ENCODE measurements around the gene KCNC2. TPM values are rescaled to one million over a fixed set of nuclear protein-coding genes. Genes with fewer than 3 reads are reported as not detected.

The KCNC2 gene
- total and polyA plus RNA-seq, 2 donors (not counting 3 experiments of a cell fraction or from before 2014, with no cell fraction given): not detected

DNA sequence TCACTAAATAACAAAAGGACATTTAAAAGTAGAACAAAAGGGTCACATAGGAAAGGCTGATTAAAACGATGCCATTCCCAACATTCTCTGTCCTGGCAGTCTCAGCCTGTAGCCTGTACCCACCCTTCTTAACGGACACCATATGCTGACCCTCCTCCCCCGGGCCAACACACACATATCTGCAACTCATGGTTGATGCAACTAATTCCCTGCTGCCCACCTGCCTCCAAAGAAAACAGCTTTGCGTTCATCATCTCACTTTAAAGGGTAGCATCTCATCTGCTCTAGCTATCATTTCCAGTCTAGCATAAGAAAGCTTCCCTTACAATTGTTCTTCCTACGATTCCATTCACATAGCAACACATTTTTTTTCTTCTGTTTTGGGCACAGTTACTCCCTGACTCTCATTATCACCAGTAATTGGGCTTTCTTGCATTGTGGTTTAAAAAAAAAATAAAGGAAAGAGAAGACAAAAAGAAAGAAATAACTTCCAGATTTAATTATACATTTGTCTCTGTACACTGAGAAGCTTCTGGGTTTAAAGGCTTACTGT lies 92.9 kb downstream of the KCNC2 start:
- DNase-seq (ENCODE audit: low read depth, low spot score) (no peak), FAIRE-seq (no peak)
- Histone ChIP-seq H3K4me3 (replicated peaks in 1 of 3; ENCODE audit: insufficient read depth in 1 of 3, low read depth in 1 of 3, low read length in 3 of 3) (no peak overlapping the region), H4K20me1 (replicated peaks; ENCODE audit: control insufficient read depth, extremely low read depth, insufficient read depth, low read length) (no peaks in the 10 kb centered on the region), H3K9me3 (replicated peaks; ENCODE audit: control insufficient read depth, insufficient read depth, low read length) (no peaks in the 10 kb centered on the region), H3K27me3 (ENCODE audit: control insufficient read depth in 2 of 2, insufficient read depth in 2 of 2, low read length in 2 of 2) (no peaks in the 10 kb centered on the region), H3K27ac (ENCODE audit: insufficient read depth, low read depth, low read length) (no peak overlapping the region), H3K4me2 (ENCODE audit: insufficient read depth, low read length) (no peak overlapping the region), H3K36me3 (ENCODE audit: control insufficient read depth in 2 of 2, extremely low read depth in 1 of 2, insufficient read depth in 2 of 2, low read length in 2 of 2) (no peaks in the 10 kb centered on the region), H3K9ac (replicated peaks; ENCODE audit: extremely low read depth, insufficient read depth, low read length) (no peak overlapping the region), H3K4me1 (ENCODE audit: control insufficient read depth, extremely low read depth, insufficient read depth, low read length) (no peaks in the 10 kb centered on the region), H3K79me2 (ENCODE audit: control insufficient read depth, insufficient read depth, low read length) (no peaks in the 10 kb centered on the region), H3K9me1 (replicated peaks; ENCODE audit: control insufficient read depth, extremely low read depth, insufficient read depth, low read length) (no peaks in the 10 kb centered on the region), H2AFZ (ENCODE audit: low read depth, low read length) (no peak overlapping the region)
- intact Hi-C loops (cut with micrococcal nuclease) (no loop called here), dilution Hi-C loops (cut with MboI; ENCODE audit: extremely low pct_ligation_motif_present, low sequenced_read_pairs) (no loop called here)
- ChIA-PET CTCF (interaction anchor here (1.2 kb wide), 1 partner anchor 21 kb away, joined by 3 read pairs; no protein-coding TSS in a partner anchor), POLR2A (no interaction called here)
- BruUV-seq (replicated peaks): no TSS peak
- no peak for TF ChIP-seq FOS (IDR thresholded peaks at IDR 0.05; ENCODE audit: borderline replicate concordance, insufficient read depth, low read length)
- no peak for TF ChIP-seq EZH2 (IDR thresholded peaks at IDR 0.05; ENCODE audit: borderline replicate concordance, low read depth, low read length, severe bottlenecking)
- TF ChIP-seq MYC (IDR thresholded peaks at IDR 0.05; ENCODE audit: low read depth, low read length): no peak
- TF ChIP-seq POLR2AphosphoS5 (IDR thresholded peaks at IDR 0.05; ENCODE audit: insufficient read depth, low read depth, low read length): no peak
- TF ChIP-seq, protein P1, sequence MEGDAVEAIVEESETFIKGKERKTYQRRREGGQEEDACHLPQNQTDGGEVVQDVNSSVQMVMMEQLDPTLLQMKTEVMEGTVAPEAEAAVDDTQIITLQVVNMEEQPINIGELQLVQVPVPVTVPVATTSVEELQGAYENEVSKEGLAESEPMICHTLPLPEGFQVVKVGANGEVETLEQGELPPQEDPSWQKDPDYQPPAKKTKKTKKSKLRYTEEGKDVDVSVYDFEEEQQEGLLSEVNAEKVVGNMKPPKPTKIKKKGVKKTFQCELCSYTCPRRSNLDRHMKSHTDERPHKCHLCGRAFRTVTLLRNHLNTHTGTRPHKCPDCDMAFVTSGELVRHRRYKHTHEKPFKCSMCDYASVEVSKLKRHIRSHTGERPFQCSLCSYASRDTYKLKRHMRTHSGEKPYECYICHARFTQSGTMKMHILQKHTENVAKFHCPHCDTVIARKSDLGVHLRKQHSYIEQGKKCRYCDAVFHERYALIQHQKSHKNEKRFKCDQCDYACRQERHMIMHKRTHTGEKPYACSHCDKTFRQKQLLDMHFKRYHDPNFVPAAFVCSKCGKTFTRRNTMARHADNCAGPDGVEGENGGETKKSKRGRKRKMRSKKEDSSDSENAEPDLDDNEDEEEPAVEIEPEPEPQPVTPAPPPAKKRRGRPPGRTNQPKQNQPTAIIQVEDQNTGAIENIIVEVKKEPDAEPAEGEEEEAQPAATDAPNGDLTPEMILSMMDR (IDR thresholded peaks at IDR 0.05; ENCODE audit: extremely low read depth in 1 of 2, insufficient read depth in 1 of 2, low read depth in 1 of 2, low read length in 2 of 2): no peak
- TF ChIP-seq, protein P2, sequence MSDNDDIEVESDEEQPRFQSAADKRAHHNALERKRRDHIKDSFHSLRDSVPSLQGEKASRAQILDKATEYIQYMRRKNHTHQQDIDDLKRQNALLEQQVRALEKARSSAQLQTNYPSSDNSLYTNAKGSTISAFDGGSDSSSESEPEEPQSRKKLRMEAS (IDR thresholded peaks at IDR 0.05; ENCODE audit: insufficient read depth, insufficient read length): no peak
- TF ChIP-seq POLR2A (IDR thresholded peaks at IDR 0.05; ENCODE audit: low read depth, low read length): no peak
- no peak for TF ChIP-seq GATA2 (IDR thresholded peaks at IDR 0.05; ENCODE audit: insufficient read depth, insufficient read length, low read depth, low read length)
- no peak for TF ChIP-seq JUN (IDR thresholded peaks at IDR 0.05; ENCODE audit: borderline replicate concordance, insufficient read depth, insufficient read length, low read depth)

Data from endothelial cell of umbilical vein (primary cell).